Brain microvascular endothelial cell (primary cell): Measurements from ENCODE around the gene MAP7D3.

Experiments
- DNase-seq: peaks from one replicate; pipeline ENCODE4 v3.0.0-alpha.2; 2020
- H3K27ac ChIP-seq: fragments of 250-450 bp; sonication (Bioruptor Pico); 2 replicates; pipeline ENCODE4 v1.5.1; 2020; ENCODE audit warnings: mild to moderate bottlenecking, moderate library complexity
- H3K27me3 ChIP-seq: fragments of 250-450 bp; sonication (Bioruptor Pico); replicated peaks from 2 replicates; pipeline ENCODE4 v1.5.1; 2020; ENCODE audit warnings: mild to moderate bottlenecking
- H3K36me3 ChIP-seq: fragments of 250-450 bp; sonication (Bioruptor Pico); replicated peaks from 2 replicates; pipeline ENCODE4 v1.5.1; 2020; ENCODE audit warnings: mild to moderate bottlenecking
- H3K4me3 ChIP-seq: 2 replicates; pipeline ENCODE4 v1.5.1; 2011; ENCODE audit warnings: low read depth, mild to moderate bottlenecking, control low read depth, low read length, moderate library complexity
- in situ Hi-C: cut with HindIII; loops from 2 replicates; pipeline ENCODE4 v1.10.0; 2017; ENCODE audit warnings: low sequenced_read_pairs, low pct_ligation_motif_present
- TF ChIP-seq, protein P1 (sequence below): IDR thresholded peaks from 2 replicates; pipeline ENCODE4 v1.5.1; 2011; ENCODE audit warnings: low read depth, mild to moderate bottlenecking, moderate library complexity, low read length, control low read depth, inconsistent platforms; ENCODE audit errors: missing control alignments

Gene MAP7D3

DNA sequence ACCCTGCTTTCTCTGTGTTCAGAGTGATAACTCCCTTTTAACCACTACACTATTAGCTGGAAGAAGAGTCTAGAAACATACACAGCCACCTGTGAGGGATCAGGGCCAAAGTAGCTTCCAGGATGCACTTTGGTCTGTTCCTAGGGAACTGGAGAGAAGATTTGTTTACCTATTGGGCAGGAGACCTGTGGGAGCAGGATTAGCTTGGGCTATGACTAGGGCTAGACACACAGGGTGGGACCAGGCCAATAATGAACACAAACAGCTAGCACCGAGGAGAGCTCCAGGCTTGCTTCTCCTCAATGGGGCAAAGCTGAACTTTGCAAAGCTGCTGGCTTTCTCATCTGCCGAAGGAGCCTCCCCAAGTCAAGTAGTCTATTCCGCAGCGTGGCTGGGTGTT lies 24.4 kb upstream of the MAP7D3 start:
- H3K36me3 ChIP-seq = no peaks in the 10 kb centered on the region
- H3K27me3 ChIP-seq = no peaks in the 10 kb centered on the region
- H3K4me3 ChIP-seq = no peak overlapping the region
- in situ Hi-C loops = no loop called here
- H3K27ac ChIP-seq = no peak overlapping the region
- TF ChIP-seq, protein P1, sequence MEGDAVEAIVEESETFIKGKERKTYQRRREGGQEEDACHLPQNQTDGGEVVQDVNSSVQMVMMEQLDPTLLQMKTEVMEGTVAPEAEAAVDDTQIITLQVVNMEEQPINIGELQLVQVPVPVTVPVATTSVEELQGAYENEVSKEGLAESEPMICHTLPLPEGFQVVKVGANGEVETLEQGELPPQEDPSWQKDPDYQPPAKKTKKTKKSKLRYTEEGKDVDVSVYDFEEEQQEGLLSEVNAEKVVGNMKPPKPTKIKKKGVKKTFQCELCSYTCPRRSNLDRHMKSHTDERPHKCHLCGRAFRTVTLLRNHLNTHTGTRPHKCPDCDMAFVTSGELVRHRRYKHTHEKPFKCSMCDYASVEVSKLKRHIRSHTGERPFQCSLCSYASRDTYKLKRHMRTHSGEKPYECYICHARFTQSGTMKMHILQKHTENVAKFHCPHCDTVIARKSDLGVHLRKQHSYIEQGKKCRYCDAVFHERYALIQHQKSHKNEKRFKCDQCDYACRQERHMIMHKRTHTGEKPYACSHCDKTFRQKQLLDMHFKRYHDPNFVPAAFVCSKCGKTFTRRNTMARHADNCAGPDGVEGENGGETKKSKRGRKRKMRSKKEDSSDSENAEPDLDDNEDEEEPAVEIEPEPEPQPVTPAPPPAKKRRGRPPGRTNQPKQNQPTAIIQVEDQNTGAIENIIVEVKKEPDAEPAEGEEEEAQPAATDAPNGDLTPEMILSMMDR = no peak
- DNase-seq = no peak

DNA sequence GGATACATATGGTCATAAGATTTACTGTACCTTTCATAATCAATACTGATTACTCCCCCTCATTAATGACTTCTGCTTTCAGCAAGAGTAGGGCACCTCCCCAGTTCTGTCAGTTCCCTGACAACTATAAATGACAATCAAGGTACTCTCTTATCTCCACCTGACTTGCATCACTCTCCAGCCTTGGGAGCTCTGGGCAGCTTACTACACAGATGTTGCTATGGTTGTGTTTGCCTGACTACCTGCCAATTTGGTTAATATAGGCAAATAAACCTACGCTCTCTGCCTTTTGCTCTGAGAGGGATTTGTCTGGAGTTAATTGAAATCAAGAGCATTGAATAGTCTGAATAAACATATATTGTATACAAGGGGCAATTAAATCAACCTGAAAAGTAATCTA lies 22.8 kb upstream of the MAP7D3 start:
- TF ChIP-seq, protein P1 = no peak
- Histone ChIP-seq H3K27me3 (no peaks in the 10 kb centered on the region), H3K36me3 (no peaks in the 10 kb centered on the region), H3K27ac (no peak overlapping the region), H3K4me3 (no peak overlapping the region)
- in situ Hi-C loops = no loop called here
- no peak for DNase-seq

DNA sequence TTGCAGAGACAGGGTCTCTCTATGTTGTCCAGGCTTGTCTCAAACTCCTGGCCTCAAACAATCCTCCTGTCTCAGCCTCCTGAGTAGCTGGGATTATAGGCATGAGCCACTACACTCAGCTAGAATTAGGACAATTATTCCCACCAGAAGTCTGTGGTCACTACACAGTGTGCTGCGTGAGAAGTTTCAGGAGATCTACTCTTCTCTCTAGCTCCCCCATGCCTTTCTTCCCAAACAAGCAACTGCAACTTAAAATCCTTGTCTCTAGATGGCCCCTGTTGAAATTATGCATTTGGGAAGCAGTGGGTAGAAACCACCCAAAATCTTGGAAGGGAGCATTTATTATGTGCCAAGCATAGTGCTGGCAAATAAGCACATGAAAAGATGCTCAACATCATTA lies 21.1 kb upstream of the MAP7D3 start:
- in situ Hi-C loops = no loop called here
- H3K27ac ChIP-seq = no peak overlapping the region
- no peaks in the 10 kb centered on the region for H3K36me3 ChIP-seq
- no peak for DNase-seq
- no peaks in the 10 kb centered on the region for H3K27me3 ChIP-seq
- TF ChIP-seq, protein P1 = peak; percentile 16
- no peak overlapping the region for H3K4me3 ChIP-seq

DNA sequence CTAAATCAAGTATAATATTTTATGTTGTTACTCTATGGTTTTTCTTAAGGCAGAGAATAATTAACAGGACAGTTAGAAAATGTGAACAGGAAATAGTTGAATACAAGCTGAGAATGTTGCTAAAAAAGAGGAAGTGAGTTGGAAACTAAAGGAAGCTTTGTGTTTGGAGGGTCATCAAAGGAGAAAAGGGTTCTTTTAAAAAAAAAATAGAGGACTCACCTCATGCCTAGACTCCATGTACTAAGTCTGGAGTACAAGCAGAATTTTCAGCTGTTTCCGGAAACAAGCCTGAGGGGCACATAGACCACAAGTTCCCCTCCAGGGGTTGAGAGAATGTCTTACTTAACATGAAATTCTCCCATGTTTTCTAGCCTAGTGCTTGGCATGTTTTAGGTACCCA lies 20.1 kb upstream of the MAP7D3 start:
- Histone ChIP-seq H3K27me3 (no peaks in the 10 kb centered on the region), H3K4me3 (no peak overlapping the region), H3K36me3 (no peaks in the 10 kb centered on the region), H3K27ac (no peak overlapping the region)
- no peak for DNase-seq
- in situ Hi-C loops = no loop called here
- TF ChIP-seq, protein P1 = no peak

DNA sequence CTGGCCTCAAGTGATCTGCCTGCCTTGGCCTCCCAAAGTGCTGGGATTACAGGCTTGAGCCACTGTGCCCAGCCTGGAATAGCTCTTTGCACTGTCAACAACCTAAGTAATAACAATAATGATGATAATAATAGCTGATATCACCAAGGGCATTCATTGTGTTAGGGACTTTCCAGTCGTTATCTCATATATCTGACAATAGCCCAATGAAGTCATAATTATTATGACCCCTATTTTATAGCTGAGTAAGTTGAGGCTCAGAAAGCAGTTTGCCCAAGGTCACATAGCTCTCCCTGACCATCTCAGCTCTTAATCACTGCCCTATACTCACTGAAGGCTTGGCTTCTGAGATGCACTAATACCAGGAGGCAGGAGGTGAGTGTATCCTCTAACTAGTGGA lies 18.7 kb upstream of the MAP7D3 start:
- in situ Hi-C loops = no loop called here
- DNase-seq = no peak
- Histone ChIP-seq H3K4me3 (no peak overlapping the region), H3K27ac (no peak overlapping the region), H3K27me3 (no peaks in the 10 kb centered on the region), H3K36me3 (no peaks in the 10 kb centered on the region)
- TF ChIP-seq, protein P1 = no peak
